WERI-Rb-1 (cell line): ENCODE measurements around the gene REN.

Experiments used
- DNase-seq: peaks from one replicate; pipeline ENCODE4 v3.0.0-alpha.2; 2020
- H3K27ac ChIP-seq: fragments of 250-450 bp; sonication (Bioruptor Pico); 2 replicates; pipeline ENCODE4 v1.5.1; 2020; ENCODE audit warnings: mild to moderate bottlenecking, moderate library complexity
- H3K27me3 ChIP-seq: fragments of 250-450 bp; sonication (Bioruptor Pico); 2 replicates; pipeline ENCODE4 v1.5.1; 2021; ENCODE audit warnings: mild to moderate bottlenecking, low read depth, moderate library complexity; ENCODE audit not compliant: insufficient read depth, severe bottlenecking
- H3K36me3 ChIP-seq: fragments of 250-450 bp; sonication (Bioruptor Pico); 2 replicates; pipeline ENCODE4 v1.5.1; 2020; ENCODE audit warnings: mild to moderate bottlenecking, moderate library complexity
- H3K4me3 ChIP-seq: 2 replicates; pipeline ENCODE4 v1.5.1; 2011; ENCODE audit warnings: low read depth, mild to moderate bottlenecking, control low read depth, low read length
- H3K9me3 ChIP-seq: fragments of 250-450 bp; sonication (Bioruptor Pico); 2 replicates; pipeline ENCODE4 v1.5.1; 2021; ENCODE audit warnings: mild to moderate bottlenecking, moderate library complexity; ENCODE audit not compliant: severe bottlenecking
- CTCF ChIP-seq: IDR thresholded peaks from 2 replicates; pipeline ENCODE4 v1.5.1; 2011; ENCODE audit warnings: low read depth, mild to moderate bottlenecking, control low read depth, inconsistent platforms, low read length

The REN gene

GRCh38 chr1:204128964-204129896, 36.9 kb downstream of the REN start:
- peak overlapping the region; percentile 69 for H3K4me3 ChIP-seq
- DNase-seq, result peak; percentile 95
- H3K9me3 ChIP-seq, result no peaks in the 10 kb centered on the region
- peak; percentile 100 for TF ChIP-seq CTCF
- H3K27me3 ChIP-seq, result no peaks in the 10 kb centered on the region
- peak overlapping the region; percentile 66 for H3K27ac ChIP-seq
- H3K36me3 ChIP-seq, result peaks cover 17% of the 10 kb centered on the region

- TF ChIP-seq CTCF, result no peak
- Histone ChIP-seq H3K36me3 (peaks cover 10% of the 10 kb centered on the region; the same call in 1 of the 2 replicates), H3K27me3 (no peaks in the 10 kb centered on the region), H3K9me3 (no peaks in the 10 kb centered on the region), H3K27ac (no peak overlapping the region), H3K4me3 (peak overlapping the region; percentile 69)
- DNase-seq, result no peak
Observed at GRCh38 chr1:204128464-204128963, 37.6 kb downstream of the REN start.

GRCh38 chr1:204127597-204128242, 38.4 kb downstream of the REN start:
- Histone ChIP-seq H3K27ac (no peak overlapping the region), H3K36me3 (peaks cover 10% of the 10 kb centered on the region; the same call in 1 of the 2 replicates), H3K4me3 (no peak overlapping the region), H3K9me3 (no peaks in the 10 kb centered on the region), H3K27me3 (no peaks in the 10 kb centered on the region)
- TF ChIP-seq CTCF, result peak; percentile 100
- peak; percentile 92 for DNase-seq

GRCh38 chr1:204126956-204127355, 39.2 kb downstream of the REN start:
- Histone ChIP-seq H3K4me3 (no peak overlapping the region), H3K9me3 (no peaks in the 10 kb centered on the region), H3K27ac (no peak overlapping the region), H3K27me3 (no peaks in the 10 kb centered on the region), H3K36me3 (peaks cover 10% of the 10 kb centered on the region; the same call in 1 of the 2 replicates)
- no peak for DNase-seq
- no peak for TF ChIP-seq CTCF

- H3K27me3 ChIP-seq, result no peaks in the 10 kb centered on the region
- TF ChIP-seq CTCF, result no peak
- no peak overlapping the region for H3K27ac ChIP-seq
- DNase-seq, result no peak
- no peak overlapping the region for H3K4me3 ChIP-seq
- peaks cover 4% of the 10 kb centered on the region; the same call in 1 of the 2 replicates for H3K36me3 ChIP-seq
- no peaks in the 10 kb centered on the region for H3K9me3 ChIP-seq
Observed at GRCh38 chr1:204126386-204126785, 39.8 kb downstream of the REN start.
